Calu3 (cell line): ENCODE data around the gene AQP1. TPM values are rescaled to one million over a fixed set of nuclear protein-coding genes. Genes with fewer than 3 reads are reported as not detected.

Source experiments
- BruUV-seq: library from RNA; stranded (reverse); fragments of 400-500 nt; replicated peaks from 2 replicates; lab custom pipeline; 2021; lab: Mats Ljungman, UMichigan
- CTCF ChIA-PET: fragments of 300-600 bp; sonication (Branson Sonifier 250); formaldehyde crosslinking; loops from one replicate; lab custom pipeline; 2022; ENCODE audit warnings: antibody characterized with exemption; lab: Charles Lee
- DNase-seq: peaks from one replicate; pipeline ENCODE4 v3.0.0; 2022
- H3K27ac Mint-ChIP-seq: one replicate; pipeline ENCODE4 v1.8.0; 2022; ENCODE audit warnings: mixed read lengths; ENCODE audit not compliant: unreplicated experiment
- H3K27me3 Mint-ChIP-seq: one replicate; pipeline ENCODE4 v1.8.0; 2022; ENCODE audit warnings: mixed read lengths; ENCODE audit not compliant: unreplicated experiment
- H3K36me3 Mint-ChIP-seq: one replicate; pipeline ENCODE4 v1.8.0; 2022; ENCODE audit warnings: mild to moderate bottlenecking, moderate library complexity, mixed read lengths; ENCODE audit not compliant: insufficient read depth, unreplicated experiment
- H3K4me1 Mint-ChIP-seq: one replicate; pipeline ENCODE4 v1.8.0; 2022; ENCODE audit warnings: mild to moderate bottlenecking, low read depth, mixed read lengths; ENCODE audit not compliant: unreplicated experiment
- H3K4me3 Mint-ChIP-seq: one replicate; pipeline ENCODE4 v1.8.0; 2022; ENCODE audit warnings: mild to moderate bottlenecking, low read depth, moderate library complexity, mixed read lengths; ENCODE audit not compliant: unreplicated experiment
- H3K9me3 Mint-ChIP-seq: one replicate; pipeline ENCODE4 v1.8.0; 2022; ENCODE audit warnings: low read depth, mixed read lengths; ENCODE audit not compliant: unreplicated experiment
- CTCF ChIP-seq: fragments of 200-600 bp; IDR thresholded peaks from one replicate; pipeline ENCODE4 v1.8.0; 2022; ENCODE audit warnings: antibody characterized with exemption; ENCODE audit not compliant: unreplicated experiment
- intact Hi-C: fragments of 100-400 bp; cut with micrococcal nuclease; formaldehyde crosslinking; loops from one replicate; pipeline ENCODE4 v1.10.0; 2022; ENCODE audit not compliant: unreplicated experiment
- total RNA-seq: library from RNA; stranded (reverse); gene quantifications from 2 replicates; pipeline ENCODE4 v1.2.3, GENCODE V29; 2022

AQP1 gene
- total RNA-seq, 1 experiment from 2014 or later, result 1.7 TPM

DNA sequence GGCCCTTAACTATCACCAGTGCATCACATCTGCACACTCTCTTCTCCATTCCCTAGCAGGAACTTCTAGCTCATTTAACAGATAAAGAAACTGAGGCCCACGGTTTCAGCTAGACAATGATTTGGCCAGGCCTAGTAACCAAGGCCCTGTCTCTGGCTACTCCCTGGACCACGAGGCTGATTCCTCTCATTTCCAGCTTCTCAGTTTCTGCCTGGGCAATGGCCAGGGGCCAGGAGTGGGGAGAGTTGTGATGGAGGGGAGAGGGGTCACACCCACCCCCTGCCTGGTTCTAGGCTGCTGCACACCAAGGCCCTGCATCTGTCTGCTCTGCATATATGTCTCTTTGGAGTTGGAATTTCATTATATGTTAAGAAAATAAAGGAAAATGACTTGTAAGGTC lies 13.5 kb downstream of the AQP1 start:
- Mint-ChIP-seq H3K4me3 (no peak overlapping the region), H3K27ac (no peak overlapping the region), H3K27me3 (no peaks in the 10 kb centered on the region), H3K4me1 (peaks cover 16% of the 10 kb centered on the region), H3K9me3 (no peaks in the 10 kb centered on the region), H3K36me3 (no peaks in the 10 kb centered on the region)
- intact Hi-C loops, result no loop called here
- no TSS peak for BruUV-seq
- CTCF ChIA-PET, result no interaction called here
- DNase-seq, result no peak
- no peak for TF ChIP-seq CTCF

- no TSS peak for BruUV-seq
- H3K27me3 Mint-ChIP-seq, result no peaks in the 10 kb centered on the region
- no peaks in the 10 kb centered on the region for H3K9me3 Mint-ChIP-seq
- TF ChIP-seq CTCF, result no peak
- no peaks in the 10 kb centered on the region for H3K36me3 Mint-ChIP-seq
- DNase-seq, result no peak
- CTCF ChIA-PET, result no interaction called here
- no peak overlapping the region for H3K27ac Mint-ChIP-seq
- peaks cover 16% of the 10 kb centered on the region for H3K4me1 Mint-ChIP-seq
- H3K4me3 Mint-ChIP-seq, result no peak overlapping the region
- intact Hi-C loops, result no loop called here
These were observed 14.3 kb downstream of the AQP1 start for GRCh38 chr7:30925913-30926312.

DNA sequence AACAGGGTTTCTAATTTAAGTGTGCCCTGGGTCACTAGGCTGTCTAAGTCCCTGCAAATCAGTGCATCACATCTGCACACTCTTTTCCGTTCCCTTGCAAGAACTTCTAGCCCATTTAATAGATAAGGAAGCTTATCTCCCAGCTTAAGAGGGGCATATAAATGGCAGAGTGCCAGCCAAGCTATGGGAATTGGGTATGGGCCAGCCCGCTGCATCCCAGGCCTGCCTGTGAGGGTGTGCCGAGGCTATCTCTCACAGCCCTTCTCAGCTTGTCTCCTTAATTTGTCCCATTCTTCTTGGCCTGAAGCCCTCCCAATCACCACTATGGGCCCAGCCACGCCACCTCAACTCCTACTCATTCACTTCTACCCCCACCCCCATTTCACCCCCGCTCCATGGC lies 14.7 kb downstream of the AQP1 start:
- Mint-ChIP-seq H3K27ac (no peak overlapping the region), H3K9me3 (no peaks in the 10 kb centered on the region), H3K27me3 (no peaks in the 10 kb centered on the region), H3K4me1 (peaks cover 16% of the 10 kb centered on the region), H3K4me3 (no peak overlapping the region), H3K36me3 (no peaks in the 10 kb centered on the region)
- intact Hi-C loops, result no loop called here
- BruUV-seq, result no TSS peak
- no peak for TF ChIP-seq CTCF
- CTCF ChIA-PET, result no interaction called here
- DNase-seq, result no peak

GRCh38 chr7:30927040-30927439 lies 15.4 kb downstream of the AQP1 start:
- Mint-ChIP-seq H3K4me1 (peaks cover 20% of the 10 kb centered on the region), H3K27me3 (no peaks in the 10 kb centered on the region), H3K36me3 (no peaks in the 10 kb centered on the region), H3K4me3 (no peak overlapping the region), H3K27ac (no peak overlapping the region), H3K9me3 (no peaks in the 10 kb centered on the region)
- no peak for DNase-seq
- intact Hi-C loops, result no loop called here
- no peak for TF ChIP-seq CTCF
- BruUV-seq, result no TSS peak
- CTCF ChIA-PET, result no interaction called here
